ENCODE measurements around the gene GCSAML. TPM values are rescaled to one million over a fixed set of nuclear protein-coding genes. Genes with fewer than 3 reads are reported as not detected.

Gene GCSAML
- total RNA-seq (1 to 10 TPM in 1 of 2 donors, not detected in 1; 1.8 TPM), polyA plus RNA-seq (under 1 TPM in 1 of 2 donors, not detected in 1; 0.03 TPM)

- WGBS = 72% methylated on average over 13 of the region's 13 CpGs
Measured at GRCh38 chr1:247548769-247549182, at the start of gene GCSAML. GCSAML (plus strand) TSS chr1:247549134; CDS start chr1:247549192, 58 bp downstream.

DNA sequence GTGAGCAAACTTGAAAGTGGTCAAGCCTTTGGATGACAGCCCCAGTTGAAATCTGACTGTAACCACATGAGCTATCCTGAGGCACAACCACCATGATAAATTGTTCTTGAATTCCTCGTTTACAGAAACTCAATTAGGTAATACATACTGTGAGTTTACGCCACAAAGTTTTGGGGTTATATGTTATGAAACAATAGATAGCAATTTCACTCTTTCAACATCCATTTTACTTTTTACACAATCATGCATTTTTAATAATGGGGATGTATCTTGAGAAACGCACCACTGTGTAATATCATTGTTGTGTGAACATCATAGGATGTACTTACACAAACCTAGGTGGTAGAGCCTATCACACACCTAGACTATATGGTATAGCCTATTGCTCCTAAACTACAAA, 48.1 kb upstream of the GCSAML start:
- Histone ChIP-seq H3K9me3 (ENCODE audit: control insufficient read depth in 4 of 4, low read length in 3 of 4) (no peaks in the 10 kb centered on the region), H3K4me1 (ENCODE audit: control insufficient read depth in 4 of 4, insufficient read depth in 4 of 4, low read length in 3 of 4) (no peaks in the 10 kb centered on the region), H3K4me3 (ENCODE audit: low read depth in 1 of 3, low read length in 3 of 3) (no peak overlapping the region), H3K27ac (ENCODE audit: low read depth in 1 of 2, low read length in 2 of 2) (no peak overlapping the region), H3K27me3 (ENCODE audit: control insufficient read depth in 4 of 4, insufficient read depth in 4 of 4, low read length in 3 of 4) (no peaks in the 10 kb centered on the region), H3K36me3 (ENCODE audit: control insufficient read depth in 4 of 4, insufficient read depth in 3 of 4, low read depth in 1 of 4, low read length in 3 of 4) (no peaks in the 10 kb centered on the region), H3K9ac (ENCODE audit: low read depth in 1 of 2, low read length in 2 of 2) (no peak overlapping the region)
- TF ChIP-seq HNF4G (IDR thresholded peaks at IDR 0.05) (no peak), CTCF (IDR thresholded peaks at IDR 0.05; ENCODE audit: low read depth, low read length, missing input control) (no peak), TAF1 (conservative IDR thresholded peaks at IDR 0.05) (no peak), FOXA1 (IDR thresholded peaks at IDR 0.05) (no peak), GABPA (IDR thresholded peaks at IDR 0.05 in 1 of 2, conservative IDR thresholded peaks at IDR 0.05 in 1 of 2) (no peak), JUND (IDR thresholded peaks at IDR 0.05) (no peak), YY1 (IDR thresholded peaks at IDR 0.05) (no peak), REST (IDR thresholded peaks at IDR 0.05) (no peak), MAX (IDR thresholded peaks at IDR 0.05) (no peak), ZBTB33 (IDR thresholded peaks at IDR 0.05) (no peak), RXRA (IDR thresholded peaks at IDR 0.05) (no peak), RAD21 (IDR thresholded peaks at IDR 0.05) (no peak), NR2F2 (IDR thresholded peaks at IDR 0.05) (no peak), HNF4A (conservative IDR thresholded peaks at IDR 0.05) (no peak), EGR1 (IDR thresholded peaks at IDR 0.05; ENCODE audit: low read depth in 2 of 2) (no peak), SP1 (IDR thresholded peaks at IDR 0.05) (no peak), FOXA2 (IDR thresholded peaks at IDR 0.05) (no peak)
- TF ChIP-seq, protein P1, sequence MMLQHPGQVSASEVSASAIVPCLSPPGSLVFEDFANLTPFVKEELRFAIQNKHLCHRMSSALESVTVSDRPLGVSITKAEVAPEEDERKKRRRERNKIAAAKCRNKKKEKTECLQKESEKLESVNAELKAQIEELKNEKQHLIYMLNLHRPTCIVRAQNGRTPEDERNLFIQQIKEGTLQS (IDR thresholded peaks at IDR 0.05) = no peak
- DNase-seq (ENCODE audit: low spot score) = no peak
- 66% methylated on average over 3 of the region's 3 CpGs for WGBS

More at GRCh38 chr1:247548769-247549182, at the start of gene GCSAML:
- DNase-seq (ENCODE audit: low spot score) = no peak
- H3K27ac ChIP-seq (ENCODE audit: low read depth in 1 of 2, low read length in 2 of 2) = no peak within 1 kb of the TSS
- H3K9me3 ChIP-seq (ENCODE audit: control insufficient read depth in 4 of 4, low read length in 3 of 4) = no peaks in the 10 kb centered on the region
- H3K9ac ChIP-seq (ENCODE audit: low read depth in 1 of 2, low read length in 2 of 2) = no peak within 1 kb of the TSS
- peaks cover 0 to 4% (median 1%) of the 10 kb centered on the region in 4 donors for H3K27me3 ChIP-seq (ENCODE audit: control insufficient read depth in 4 of 4, insufficient read depth in 4 of 4, low read length in 3 of 4)
- no peak within 1 kb of the TSS for H3K4me3 ChIP-seq (ENCODE audit: low read depth in 1 of 3, low read length in 3 of 3)
- no peaks in the 10 kb centered on the region for H3K4me1 ChIP-seq (ENCODE audit: control insufficient read depth in 4 of 4, insufficient read depth in 4 of 4, low read length in 3 of 4)
- no peaks in the 10 kb centered on the region for H3K36me3 ChIP-seq (ENCODE audit: control insufficient read depth in 4 of 4, insufficient read depth in 3 of 4, low read depth in 1 of 4, low read length in 3 of 4)
- TF ChIP-seq HNF4A (conservative IDR thresholded peaks at IDR 0.05) (no peak), EGR1 (IDR thresholded peaks at IDR 0.05; ENCODE audit: low read depth in 2 of 2) (no peak), JUND (IDR thresholded peaks at IDR 0.05) (no peak), FOXA1 (IDR thresholded peaks at IDR 0.05) (no peak), RAD21 (IDR thresholded peaks at IDR 0.05) (no peak), SP1 (IDR thresholded peaks at IDR 0.05) (no peak), MAX (IDR thresholded peaks at IDR 0.05) (no peak), TAF1 (conservative IDR thresholded peaks at IDR 0.05) (no peak)
